SK-N-SH treated with all-trans-retinoic acid at 6 μM for 48 hours (cell line): ENCODE results near the gene CABLES1.

Source experiments
- ATAC-seq: fragments of 200-7000 bp; cut with Tn5 transposase; 3 replicates; pipeline ENCODE4 v1.9.1; 2020; ENCODE audit warnings: mild to moderate bottlenecking, moderate library complexity
- ARNTL ChIP-seq: fragments of 450-650 bp; formaldehyde crosslinking; IDR thresholded peaks from 2 replicates; pipeline ENCODE4 v1.5.0; 2020; ENCODE audit warnings: low read depth, mild to moderate bottlenecking, moderate library complexity, borderline replicate concordance
- BACH2 ChIP-seq: fragments of 250-450 bp; sonication (Bioruptor Pico); IDR thresholded peaks from 2 replicates; pipeline ENCODE4 v1.9.0; 2021; ENCODE audit warnings: mild to moderate bottlenecking, borderline replicate concordance
- CREB5 ChIP-seq: fragments of 250-450 bp; sonication (Bioruptor Pico); IDR thresholded peaks from 2 replicates; pipeline ENCODE4 v1.5.1; 2020; ENCODE audit warnings: low read depth, mild to moderate bottlenecking, moderate library complexity
- CSDC2 ChIP-seq: fragments of 250-450 bp; sonication (Bioruptor Pico); IDR thresholded peaks from 2 replicates; pipeline ENCODE4 v1.5.0; 2020; ENCODE audit warnings: mild to moderate bottlenecking, moderate library complexity
- CSRNP3 ChIP-seq: fragments of 250-450 bp; sonication (Bioruptor Pico); IDR thresholded peaks from 2 replicates; pipeline ENCODE4 v1.5.1; 2021; ENCODE audit warnings: mild to moderate bottlenecking, moderate library complexity
- ESRRG ChIP-seq: fragments of 250-450 bp; sonication (Bioruptor Pico); IDR thresholded peaks from 2 replicates; pipeline ENCODE4 v1.6.1; 2021; ENCODE audit warnings: mild to moderate bottlenecking
- GLIS3 ChIP-seq: fragments of 250-450 bp; sonication (Bioruptor Pico); IDR thresholded peaks from 2 replicates; pipeline ENCODE4 v1.5.0; 2020; ENCODE audit warnings: mild to moderate bottlenecking, moderate library complexity
- ISL1 ChIP-seq: fragments of 250-450 bp; sonication (Bioruptor Pico); IDR thresholded peaks from 2 replicates; pipeline ENCODE4 v2.1.2; 2022; ENCODE audit warnings: mild to moderate bottlenecking, moderate library complexity
- OSR1 ChIP-seq: fragments of 250-450 bp; sonication (Bioruptor Pico); IDR thresholded peaks from 2 replicates; pipeline ENCODE4 v1.8.0; 2022; ENCODE audit warnings: moderate library complexity, mild to moderate bottlenecking, inconsistent platforms
- PATZ1 ChIP-seq: fragments of 250-450 bp; sonication (Bioruptor Pico); IDR thresholded peaks from 2 replicates; pipeline ENCODE4 v1.8.0; 2020; ENCODE audit warnings: mild to moderate bottlenecking, moderate library complexity, borderline replicate concordance
- POU6F1 ChIP-seq: fragments of 250-450 bp; sonication (Bioruptor Pico); IDR thresholded peaks from 2 replicates; pipeline ENCODE4 v1.8.0; 2021; ENCODE audit warnings: low read depth, mild to moderate bottlenecking, moderate library complexity, borderline replicate concordance
- PPARA ChIP-seq: fragments of 250-450 bp; sonication (Bioruptor Pico); IDR thresholded peaks from 2 replicates; pipeline ENCODE4 v1.5.0; 2020; ENCODE audit warnings: mild to moderate bottlenecking, borderline replicate concordance
- RARB ChIP-seq: fragments of 250-450 bp; sonication (Bioruptor Pico); IDR thresholded peaks from 2 replicates; pipeline ENCODE4 v1.8.0; 2021; ENCODE audit warnings: mild to moderate bottlenecking, moderate library complexity
- SNAI2 ChIP-seq: fragments of 250-450 bp; sonication (Bioruptor Pico); IDR thresholded peaks from 2 replicates; pipeline ENCODE4 v1.5.0; 2020; ENCODE audit warnings: mild to moderate bottlenecking, moderate library complexity
- TCF4 ChIP-seq: fragments of 250-450 bp; sonication (Bioruptor Pico); IDR thresholded peaks from 2 replicates; pipeline ENCODE4 v1.8.0; 2021; ENCODE audit warnings: mild to moderate bottlenecking, moderate library complexity, borderline replicate concordance
- TOX ChIP-seq: fragments of 250-450 bp; sonication (Bioruptor Pico); IDR thresholded peaks from 2 replicates; pipeline ENCODE4 v1.8.0; 2021; ENCODE audit warnings: mild to moderate bottlenecking, moderate library complexity, borderline replicate concordance
- TSHZ2 ChIP-seq: fragments of 250-450 bp; sonication (Bioruptor Pico); IDR thresholded peaks from 2 replicates; pipeline ENCODE4 v1.5.0; 2020; ENCODE audit warnings: mild to moderate bottlenecking, moderate library complexity
- ZC3H10 ChIP-seq: fragments of 250-450 bp; sonication (Bioruptor Pico); IDR thresholded peaks from 2 replicates; pipeline ENCODE4 v1.5.1; 2021; ENCODE audit warnings: mild to moderate bottlenecking, moderate library complexity
- ZFP3 ChIP-seq: fragments of 250-450 bp; sonication (Bioruptor Pico); IDR thresholded peaks from 2 replicates; pipeline ENCODE4 v1.5.0; 2020; ENCODE audit warnings: mild to moderate bottlenecking, moderate library complexity
- ZFP30 ChIP-seq: fragments of 450-650 bp; formaldehyde crosslinking; IDR thresholded peaks from 2 replicates; pipeline ENCODE4 v1.5.0; 2022; ENCODE audit warnings: mild to moderate bottlenecking, moderate library complexity
- ZNF565 ChIP-seq: fragments of 450-650 bp; formaldehyde crosslinking; conservative IDR thresholded peaks from 2 replicates; pipeline ENCODE4 v1.5.0; 2020; ENCODE audit warnings: low read depth, mild to moderate bottlenecking, moderate library complexity
- ZNF70 ChIP-seq: fragments of 450-650 bp; formaldehyde crosslinking; IDR thresholded peaks from 2 replicates; pipeline ENCODE4 v1.5.0; 2020; ENCODE audit warnings: mild to moderate bottlenecking, moderate library complexity
- ZNF8 ChIP-seq: fragments of 450-650 bp; formaldehyde crosslinking; IDR thresholded peaks from 2 replicates; pipeline ENCODE4 v1.5.0; 2020; ENCODE audit warnings: mild to moderate bottlenecking, moderate library complexity

The CABLES1 gene

GRCh38 chr18:23145621-23146020 lies 10.3 kb downstream of the CABLES1 start:
- TF ChIP-seq ZC3H10 (CRISPR knock-in tag) = no peak
- TF ChIP-seq SNAI2 = no peak
- TF ChIP-seq CREB5 (CRISPR knock-in tag) = no peak
- TF ChIP-seq ZNF565 (CRISPR knock-in tag) = no peak
- no peak for TF ChIP-seq ISL1 (CRISPR knock-in tag)
- no peak for TF ChIP-seq TOX (CRISPR knock-in tag)
- no peak for TF ChIP-seq CSRNP3 (CRISPR knock-in tag)
- no peak for TF ChIP-seq BACH2
- no peak for TF ChIP-seq ARNTL (CRISPR knock-in tag)
- TF ChIP-seq TCF4 (CRISPR knock-in tag) = no peak
- no peak for TF ChIP-seq ZNF8 (CRISPR knock-in tag)
- no peak for TF ChIP-seq PATZ1
- TF ChIP-seq CSDC2 (CRISPR knock-in tag) = no peak
- TF ChIP-seq PPARA = no peak
- TF ChIP-seq OSR1 (CRISPR knock-in tag) = no peak
- no peak for TF ChIP-seq ZNF70 (CRISPR knock-in tag)
- TF ChIP-seq ESRRG (CRISPR knock-in tag) = no peak
- TF ChIP-seq ZFP30 (CRISPR knock-in tag) = no peak
- no peak for TF ChIP-seq POU6F1
- ATAC-seq = no peak

GRCh38 chr18:23146861-23147469 lies 11.7 kb downstream of the CABLES1 start:
- TF ChIP-seq ZC3H10 (CRISPR knock-in tag) = no peak
- no peak for TF ChIP-seq RARB (CRISPR knock-in tag)
- no peak for TF ChIP-seq GLIS3
- TF ChIP-seq POU6F1 = no peak
- TF ChIP-seq OSR1 (CRISPR knock-in tag) = no peak
- TF ChIP-seq ARNTL (CRISPR knock-in tag) = no peak
- TF ChIP-seq SNAI2 = no peak
- no peak for TF ChIP-seq ZFP3
- no peak for TF ChIP-seq TSHZ2 (CRISPR knock-in tag)
- TF ChIP-seq ZNF565 (CRISPR knock-in tag) = no peak

More at GRCh38 chr18:23146861-23147469, 11.7 kb downstream of the CABLES1 start:
- ATAC-seq = no peak
